ENCODE measurements around the gene LOXL1.

DNA sequence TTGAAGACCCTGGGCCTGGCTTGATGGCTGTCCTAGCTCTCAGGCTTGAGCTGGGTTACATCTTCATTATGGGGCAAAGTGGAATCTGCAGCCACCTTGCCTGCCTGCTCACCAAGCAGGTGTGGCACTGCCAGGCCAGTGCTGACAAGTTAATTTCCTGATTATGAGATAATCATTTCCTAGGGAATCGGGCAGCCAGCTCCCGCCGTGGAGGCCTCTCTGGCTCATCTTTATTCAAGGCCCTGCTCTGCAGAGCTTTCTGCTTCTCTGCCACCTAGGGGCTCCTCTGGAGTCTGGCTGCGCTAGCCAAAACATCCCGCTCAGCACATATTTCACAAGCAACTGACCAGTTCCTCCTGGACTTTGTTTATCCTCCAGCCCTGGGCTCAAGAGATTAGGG is 9.9 kb downstream of the LOXL1 start:
- TF ChIP-seq POLR2A (IDR thresholded peaks at IDR 0.05) = no peak
- TF ChIP-seq, protein P1, sequence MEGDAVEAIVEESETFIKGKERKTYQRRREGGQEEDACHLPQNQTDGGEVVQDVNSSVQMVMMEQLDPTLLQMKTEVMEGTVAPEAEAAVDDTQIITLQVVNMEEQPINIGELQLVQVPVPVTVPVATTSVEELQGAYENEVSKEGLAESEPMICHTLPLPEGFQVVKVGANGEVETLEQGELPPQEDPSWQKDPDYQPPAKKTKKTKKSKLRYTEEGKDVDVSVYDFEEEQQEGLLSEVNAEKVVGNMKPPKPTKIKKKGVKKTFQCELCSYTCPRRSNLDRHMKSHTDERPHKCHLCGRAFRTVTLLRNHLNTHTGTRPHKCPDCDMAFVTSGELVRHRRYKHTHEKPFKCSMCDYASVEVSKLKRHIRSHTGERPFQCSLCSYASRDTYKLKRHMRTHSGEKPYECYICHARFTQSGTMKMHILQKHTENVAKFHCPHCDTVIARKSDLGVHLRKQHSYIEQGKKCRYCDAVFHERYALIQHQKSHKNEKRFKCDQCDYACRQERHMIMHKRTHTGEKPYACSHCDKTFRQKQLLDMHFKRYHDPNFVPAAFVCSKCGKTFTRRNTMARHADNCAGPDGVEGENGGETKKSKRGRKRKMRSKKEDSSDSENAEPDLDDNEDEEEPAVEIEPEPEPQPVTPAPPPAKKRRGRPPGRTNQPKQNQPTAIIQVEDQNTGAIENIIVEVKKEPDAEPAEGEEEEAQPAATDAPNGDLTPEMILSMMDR (IDR thresholded peaks at IDR 0.05 in 4 of 5, conservative IDR thresholded peaks at IDR 0.05 in 1 of 5) = no peak
